GM18508 (cell line): ENCODE measurements around the gene COLQ.

ENCODE experiments used
- ATAC-seq: cut with Tn5 transposase; IDR thresholded peaks from one replicate; pipeline ENCODE4 v1.9.1; 2021; ENCODE audit warnings: moderate number of reproducible peaks; ENCODE audit not compliant: insufficient read depth, unreplicated experiment

Gene COLQ

GRCh38 chr3:15520804-15521572, 518 bp downstream of the COLQ start:
- no peak for ATAC-seq

DNA sequence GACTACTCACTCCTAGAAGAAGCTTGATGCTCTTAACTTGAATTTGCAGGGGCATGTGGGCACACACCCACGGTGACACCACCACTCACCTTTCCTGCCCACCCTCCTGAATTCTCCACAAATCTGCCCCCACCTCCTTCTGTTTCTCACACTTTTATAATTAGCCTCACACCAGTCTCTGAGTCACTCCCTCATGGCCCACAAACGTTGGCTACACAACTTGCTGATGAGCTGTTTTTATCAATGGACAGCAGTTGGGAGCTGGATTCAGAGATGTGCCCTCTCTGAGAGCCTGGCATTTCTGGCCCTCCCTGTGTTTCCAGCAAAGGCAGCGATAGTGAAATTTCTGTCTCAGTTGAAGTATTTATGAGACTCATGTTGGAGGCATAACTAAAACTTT, 1.3 kb downstream of the COLQ start:
- ATAC-seq = no peak

- ATAC-seq = no peak
Measured at GRCh38 chr3:15519096-15519495, 2.4 kb downstream of the COLQ start.

DNA sequence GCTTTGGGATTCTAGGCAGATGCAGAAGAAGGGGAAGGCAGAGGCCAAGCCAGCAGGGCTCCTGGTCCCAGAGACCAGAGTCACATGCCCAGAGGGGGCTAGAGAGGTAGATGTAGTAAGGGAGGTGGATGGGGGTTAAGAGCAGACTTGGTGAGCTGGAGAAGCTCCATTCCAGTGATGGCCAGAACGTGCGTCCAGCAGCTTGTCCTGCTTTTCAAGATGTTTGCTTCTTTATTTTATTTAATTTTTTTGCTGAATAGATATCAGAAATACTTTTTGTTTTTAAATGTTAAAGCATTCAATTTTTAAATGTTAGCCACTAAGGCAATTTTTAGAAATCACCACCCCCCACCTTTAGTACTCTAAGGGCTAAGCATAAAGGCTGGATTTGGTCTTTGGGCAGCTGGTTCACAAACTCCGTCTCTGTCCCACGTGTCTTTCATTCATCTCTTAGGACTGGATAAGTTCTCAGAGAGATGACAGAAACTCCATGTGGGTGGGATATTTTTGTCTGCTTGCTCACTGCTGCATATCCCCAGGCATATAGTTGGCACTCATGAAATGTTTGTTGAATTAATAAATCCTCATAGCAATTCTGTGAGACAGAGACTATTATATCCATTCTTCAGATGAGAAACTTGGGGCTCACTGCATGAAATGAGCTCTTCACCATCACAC, 6.7 kb downstream of the COLQ start:
- no peak for ATAC-seq

DNA sequence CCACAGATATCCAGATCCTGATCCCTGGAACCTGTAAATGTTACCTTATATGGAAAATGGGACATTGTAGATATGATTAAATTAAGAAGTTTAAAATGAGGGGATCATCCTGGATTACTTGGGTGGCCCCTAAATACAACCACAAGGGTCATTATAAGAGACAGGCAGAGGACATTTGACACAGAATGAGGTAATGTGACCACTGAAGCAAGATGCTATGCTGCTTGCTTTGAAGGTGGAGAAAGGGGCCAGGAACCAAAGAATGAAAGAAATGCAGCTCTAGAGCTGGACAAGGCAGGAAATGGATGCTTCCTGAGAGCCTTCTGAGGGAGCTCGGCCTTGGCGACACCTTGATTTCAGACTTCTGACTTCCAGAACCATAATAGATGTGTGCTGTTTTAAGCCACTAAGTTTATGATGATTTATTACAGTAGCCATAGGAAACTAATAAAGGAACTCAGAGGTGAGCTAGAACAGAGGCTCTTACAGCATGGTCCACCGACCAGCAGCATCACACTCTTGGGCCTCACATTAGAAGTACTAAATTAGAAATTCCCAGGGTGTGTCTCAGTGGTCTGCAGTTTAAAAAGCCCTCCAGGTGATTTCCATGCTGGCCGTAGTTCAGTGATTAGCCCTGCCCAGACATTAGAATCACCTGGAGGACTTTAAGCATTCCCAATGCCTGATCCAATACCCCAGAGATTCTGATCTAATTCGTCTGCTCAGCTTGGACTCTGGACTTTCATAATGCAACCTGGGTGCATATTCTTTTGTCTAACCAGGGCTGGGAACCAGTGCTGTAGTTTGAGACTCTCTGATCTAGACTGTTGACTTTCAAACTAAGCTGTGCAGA, 7.5 kb downstream of the COLQ start:
- ATAC-seq = no peak

- ATAC-seq = no peak
Measured at GRCh38 chr3:15513116-15513515, 8.4 kb downstream of the COLQ start.

DNA sequence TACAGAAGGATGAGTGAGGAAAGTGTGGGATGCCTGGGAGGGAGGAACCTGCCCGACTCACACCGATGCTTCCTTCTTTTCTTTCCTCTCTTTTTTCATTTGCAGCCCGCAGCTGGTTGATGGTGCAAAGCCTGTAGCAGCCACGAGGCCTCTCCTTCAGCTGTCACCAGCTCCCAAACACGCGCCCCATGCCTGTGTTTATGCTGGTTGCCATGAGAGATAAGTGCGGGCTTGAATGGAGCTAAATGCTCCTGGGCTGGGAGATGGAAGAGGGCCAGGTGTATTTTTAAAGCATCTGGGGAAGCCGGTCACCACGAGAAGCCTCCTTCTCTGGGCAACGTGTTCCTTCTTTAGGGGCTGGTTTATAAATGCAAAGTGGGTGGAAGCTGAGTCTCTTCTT, 9.3 kb downstream of the COLQ start:
- ATAC-seq = no peak

DNA sequence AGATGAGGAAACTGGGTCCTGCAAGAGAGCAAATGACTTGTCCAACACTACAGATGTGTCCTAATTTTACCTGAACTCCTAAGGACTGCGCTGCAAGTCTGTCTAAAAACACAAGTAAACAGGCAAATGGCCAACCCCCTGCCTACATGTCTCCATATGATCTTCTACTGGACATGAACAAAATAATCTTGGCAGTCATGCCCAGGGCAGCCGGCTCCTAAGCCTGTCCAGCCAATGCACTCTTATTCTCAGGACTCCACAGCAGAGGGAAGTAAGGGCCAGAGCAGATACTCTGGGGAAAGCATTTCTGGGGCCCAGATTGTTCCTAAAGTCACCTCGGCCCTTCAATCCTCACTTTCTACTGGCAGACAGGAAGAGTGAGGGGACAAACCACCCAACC, 10.3 kb downstream of the COLQ start:
- ATAC-seq = no peak

DNA sequence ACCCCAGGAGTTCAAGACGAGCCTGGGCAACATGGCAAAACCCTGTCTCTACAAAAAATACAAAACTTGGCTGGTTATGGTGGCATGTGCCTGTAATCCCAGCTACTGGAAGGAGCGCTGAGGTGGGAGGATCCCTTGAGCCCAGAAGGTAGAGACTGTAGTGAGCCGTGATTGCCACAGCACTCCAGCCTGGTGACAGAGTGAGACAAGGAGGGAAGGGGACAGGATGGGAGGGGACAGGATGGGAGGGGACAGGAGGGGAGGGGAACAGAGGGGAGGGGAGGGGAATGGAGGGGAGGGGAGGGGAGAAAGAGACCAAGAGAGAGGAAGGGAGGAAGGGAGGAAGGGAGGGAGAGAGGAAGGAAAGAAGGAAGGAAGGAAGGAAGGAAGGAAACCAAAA, 11.0 kb downstream of the COLQ start:
- ATAC-seq = no peak

DNA sequence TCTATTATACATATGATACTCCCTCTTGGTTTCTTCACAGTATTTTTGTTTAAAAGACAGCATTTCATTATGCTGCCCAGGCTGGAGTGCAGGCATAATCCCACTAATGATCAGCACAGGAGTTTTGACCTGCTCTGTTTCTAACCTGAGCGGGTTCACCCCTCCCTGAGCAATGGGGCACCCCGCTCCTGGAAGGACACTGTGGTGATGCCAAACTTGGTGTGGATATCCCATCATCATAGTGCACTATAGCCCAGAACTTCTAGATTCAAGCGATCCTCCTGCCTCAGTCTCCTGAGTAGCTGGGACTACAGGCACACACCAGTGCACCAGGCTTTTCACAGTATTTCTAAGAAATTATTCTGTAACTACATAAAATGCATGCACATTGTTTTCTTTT, 14.9 kb downstream of the COLQ start:
- no peak for ATAC-seq

DNA sequence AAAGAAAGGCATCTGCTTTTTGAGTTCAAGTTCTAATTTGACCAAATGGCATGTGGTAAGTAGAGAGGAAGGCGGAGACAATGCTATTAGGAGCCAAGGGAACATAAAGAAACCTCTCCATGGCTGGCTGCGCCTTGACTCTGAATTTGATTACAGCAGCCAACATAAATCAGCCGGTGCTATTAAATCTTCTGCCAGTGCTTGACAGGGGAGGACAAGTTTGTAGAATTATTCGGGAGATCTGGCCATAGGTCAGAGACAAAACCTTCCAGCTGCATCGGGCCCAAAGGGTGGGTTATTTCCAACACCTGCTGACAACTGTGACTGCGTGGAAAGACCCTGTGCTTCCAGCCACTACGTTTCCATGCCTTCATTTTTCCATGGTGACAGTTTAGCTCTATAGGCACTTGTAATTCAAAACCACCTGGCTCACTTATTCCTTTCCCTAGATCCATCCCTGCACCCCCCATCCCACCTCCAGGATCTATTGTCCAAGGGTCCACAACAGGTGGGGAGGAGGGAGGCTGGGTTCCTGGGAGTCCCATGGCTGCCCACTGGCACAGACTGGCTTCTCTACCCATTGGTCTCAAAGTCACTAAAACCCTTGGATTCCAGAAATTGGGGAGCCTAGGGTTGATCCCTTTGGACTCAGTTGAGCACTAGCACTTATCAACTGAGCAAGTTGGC, 15.9 kb downstream of the COLQ start:
- ATAC-seq = no peak

GRCh38 chr3:15502616-15503015, 18.9 kb downstream of the COLQ start:
- ATAC-seq = no peak

- ATAC-seq = no peak
Measured at GRCh38 chr3:15501126-15501525, 20.4 kb downstream of the COLQ start.

DNA sequence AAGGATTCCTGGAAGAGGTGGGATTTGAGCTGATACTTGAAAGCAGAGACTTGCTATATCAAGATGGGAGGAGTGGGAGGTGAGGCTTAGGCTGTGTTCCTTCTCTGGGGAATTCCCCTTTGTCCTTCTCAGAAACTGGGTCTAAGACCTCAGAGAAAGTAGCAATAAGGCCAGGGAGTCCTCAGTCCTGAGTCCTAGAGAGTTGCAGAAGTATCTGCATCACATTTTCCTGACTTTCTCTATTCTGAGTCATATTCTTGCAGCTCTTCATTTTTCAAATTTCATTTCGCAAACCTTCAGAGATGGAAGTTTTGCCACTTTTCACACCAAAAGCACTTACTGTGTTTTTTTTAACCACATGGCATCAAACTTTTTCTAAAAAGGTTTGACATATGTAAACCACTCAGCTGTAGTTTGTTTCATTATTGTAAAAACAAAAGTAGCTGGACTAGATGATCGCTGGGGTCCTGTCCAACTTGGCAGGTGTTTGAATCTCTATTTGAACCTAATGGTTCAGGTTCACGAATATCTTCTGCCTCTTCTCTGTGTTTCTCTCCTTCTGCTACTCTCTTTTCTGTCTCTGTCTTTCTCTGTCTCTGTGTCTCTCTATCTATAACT, 21.3 kb downstream of the COLQ start:
- no peak for ATAC-seq

DNA sequence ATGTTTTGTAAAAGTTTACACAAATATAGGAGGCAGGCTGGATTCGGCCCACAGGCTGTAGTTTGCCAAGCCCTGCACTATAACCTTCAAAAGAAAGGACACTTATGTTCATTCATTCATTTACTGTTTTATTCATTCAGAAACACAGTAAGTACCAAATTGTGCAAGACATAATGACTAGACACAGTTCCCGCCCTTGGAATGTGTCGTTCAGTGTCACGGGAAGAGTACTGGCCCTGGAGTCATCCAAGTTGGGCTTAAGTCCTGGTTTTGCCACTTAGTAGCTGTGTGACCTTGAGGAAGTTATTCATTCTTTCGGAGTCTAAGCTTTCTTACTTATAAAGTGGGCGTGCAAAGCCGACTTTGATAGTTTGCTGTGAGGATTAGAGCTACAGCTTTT, 22.0 kb downstream of the COLQ start:
- ATAC-seq = no peak

DNA sequence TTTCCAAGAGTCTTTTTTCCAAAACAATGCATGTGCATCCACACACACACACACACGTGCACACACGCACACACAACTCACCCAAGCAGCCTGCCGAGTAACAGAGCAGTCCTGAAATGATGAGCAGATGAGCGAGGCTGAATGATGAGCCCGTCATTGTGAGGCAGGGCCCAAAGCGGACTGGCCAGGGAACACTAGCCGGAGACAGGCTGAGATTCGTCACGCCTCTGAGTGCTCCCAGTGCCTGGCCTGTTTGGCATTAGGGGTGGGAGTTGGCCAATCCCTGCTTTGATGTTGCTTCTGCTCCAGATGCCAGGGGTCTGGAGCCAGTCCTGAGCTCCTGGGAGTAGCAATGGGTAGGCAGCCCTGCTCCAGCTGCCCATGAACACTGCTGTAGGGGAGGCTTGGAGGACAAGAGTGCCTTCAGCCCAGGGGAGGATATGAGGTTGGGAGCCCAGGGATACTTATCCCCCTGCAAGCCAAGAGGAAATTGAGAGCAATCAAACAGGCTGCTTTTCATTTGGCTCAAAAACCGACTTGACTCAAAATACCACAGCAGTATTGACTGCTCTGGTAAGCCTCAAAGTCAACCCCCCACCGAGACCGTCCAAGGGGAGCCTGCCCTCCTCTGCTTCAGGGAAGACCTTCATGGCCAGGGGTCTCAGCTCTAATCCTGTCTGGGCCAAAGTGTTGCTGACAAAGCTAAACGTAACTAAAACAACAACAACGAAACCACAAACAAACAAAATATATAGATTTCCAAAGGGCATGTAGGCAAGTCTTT, 22.9 kb downstream of the COLQ start:
- no peak for ATAC-seq

DNA sequence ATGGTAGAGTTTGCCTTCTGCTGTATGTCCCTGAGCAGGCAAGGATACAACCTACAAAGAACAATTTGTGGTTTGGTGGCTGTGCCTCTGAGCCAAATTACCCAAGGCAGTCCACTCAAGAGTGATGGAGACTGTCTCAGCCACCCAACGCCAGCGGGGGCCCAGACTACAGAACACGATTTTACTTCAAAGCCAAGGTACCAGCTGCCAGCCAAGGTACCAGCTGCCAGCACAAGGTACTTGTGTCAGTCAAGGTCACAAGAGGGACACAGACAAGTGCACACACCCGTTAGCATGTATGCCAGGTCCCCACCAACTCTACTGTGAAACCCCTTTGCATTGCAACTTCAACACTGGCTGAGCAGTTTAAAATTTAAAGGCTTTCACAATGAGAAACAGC, 23.5 kb downstream of the COLQ start:
- no peak for ATAC-seq

DNA sequence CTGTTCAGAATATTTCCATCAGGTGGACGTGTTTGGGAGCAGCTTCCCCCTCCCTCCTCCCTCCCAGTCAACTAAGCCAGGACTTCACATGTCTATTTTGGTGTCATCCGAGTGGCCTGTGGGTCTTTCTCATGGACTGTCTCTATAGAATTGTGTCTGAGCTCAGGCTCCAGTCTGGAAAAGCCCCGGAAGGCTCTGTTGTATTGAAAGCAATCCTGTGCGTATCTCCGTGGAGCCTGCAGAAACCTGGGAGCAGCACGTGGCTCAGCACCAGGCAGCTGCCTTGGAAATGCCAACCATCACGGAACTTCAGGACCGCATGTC, 25.2 kb downstream of the COLQ start:
- ATAC-seq = no peak

GRCh38 chr3:15495461-15496340, 25.8 kb downstream of the COLQ start:
- no peak for ATAC-seq
